BJ (cell line): Measurements from ENCODE around the gene MAMLD1. TPM values are rescaled to one million over a fixed set of nuclear protein-coding genes. Genes with fewer than 3 reads are reported as not detected.

Source experiments
- CTCF ChIA-PET: fragments of 350-600 bp; formaldehyde crosslinking; extraction: SDS; loops from one replicate; lab custom pipeline; 2021; ENCODE audit warnings: antibody characterized with exemption, inconsistent platforms; lab: Yijun Ruan, JAX
- POLR2A ChIA-PET: fragments of 300-600 bp; sonication (Branson Sonifier 250); formaldehyde crosslinking; extraction: SDS; loops from one replicate; lab custom pipeline; 2021; ENCODE audit warnings: antibody characterized with exemption; lab: Charles Lee
- DNase-seq: peaks from one replicate; pipeline ENCODE4 v3.0.0-alpha.2; 2011; ENCODE audit warnings: low read depth
- H3K27me3 ChIP-seq: 2 replicates; pipeline ENCODE4 v1.6.0; 2011; ENCODE audit warnings: low read length; ENCODE audit not compliant: control insufficient read depth, insufficient read depth
- H3K36me3 ChIP-seq: 2 replicates; pipeline ENCODE4 v1.5.1; 2011; ENCODE audit warnings: low read length; ENCODE audit not compliant: control insufficient read depth, insufficient read depth
- H3K4me3 ChIP-seq: 2 replicates; pipeline ENCODE4 v1.5.1; 2011; ENCODE audit warnings: low read depth, mild to moderate bottlenecking, control low read depth, low read length
- polyA plus RNA-seq: library from polyadenylated mRNA; depleted of rRNA; stranded (reverse); fragments of >200 nt; gene quantifications from 2 replicates; pipeline ENCODE4 v1.2.3, GENCODE V29; 2011
- TF ChIP-seq, protein P1 (sequence below): IDR thresholded peaks from 2 replicates; pipeline ENCODE4 v1.5.1; 2011; ENCODE audit warnings: low read depth, mild to moderate bottlenecking, control low read depth, inconsistent platforms, low read length, moderate library complexity; ENCODE audit not compliant: insufficient read depth

The MAMLD1 gene
- polyA plus RNA-seq, 1 experiment: 3.9 TPM

- peaks cover 2% of the 10 kb centered on the region; the same call in 1 of the 2 replicates for H3K36me3 ChIP-seq
- H3K27me3 ChIP-seq: no peaks in the 10 kb centered on the region
- ChIA-PET CTCF (interaction anchor here (0.7 to 2.8 kb wide), 2 partner anchors 19 to 118 kb away, joined by 3 to 11 read pairs; no protein-coding TSS in a partner anchor), POLR2A (no interaction called here)
- TF ChIP-seq, protein P1, sequence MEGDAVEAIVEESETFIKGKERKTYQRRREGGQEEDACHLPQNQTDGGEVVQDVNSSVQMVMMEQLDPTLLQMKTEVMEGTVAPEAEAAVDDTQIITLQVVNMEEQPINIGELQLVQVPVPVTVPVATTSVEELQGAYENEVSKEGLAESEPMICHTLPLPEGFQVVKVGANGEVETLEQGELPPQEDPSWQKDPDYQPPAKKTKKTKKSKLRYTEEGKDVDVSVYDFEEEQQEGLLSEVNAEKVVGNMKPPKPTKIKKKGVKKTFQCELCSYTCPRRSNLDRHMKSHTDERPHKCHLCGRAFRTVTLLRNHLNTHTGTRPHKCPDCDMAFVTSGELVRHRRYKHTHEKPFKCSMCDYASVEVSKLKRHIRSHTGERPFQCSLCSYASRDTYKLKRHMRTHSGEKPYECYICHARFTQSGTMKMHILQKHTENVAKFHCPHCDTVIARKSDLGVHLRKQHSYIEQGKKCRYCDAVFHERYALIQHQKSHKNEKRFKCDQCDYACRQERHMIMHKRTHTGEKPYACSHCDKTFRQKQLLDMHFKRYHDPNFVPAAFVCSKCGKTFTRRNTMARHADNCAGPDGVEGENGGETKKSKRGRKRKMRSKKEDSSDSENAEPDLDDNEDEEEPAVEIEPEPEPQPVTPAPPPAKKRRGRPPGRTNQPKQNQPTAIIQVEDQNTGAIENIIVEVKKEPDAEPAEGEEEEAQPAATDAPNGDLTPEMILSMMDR: no peak
- no peak for DNase-seq
- no peak overlapping the region for H3K4me3 ChIP-seq
These were observed 120.4 kb downstream of the MAMLD1 start for GRCh38 chrX:150483356-150483985.

GRCh38 chrX:150486011-150486410 lies 122.9 kb downstream of the MAMLD1 start:
- Histone ChIP-seq H3K4me3 (no peak overlapping the region), H3K27me3 (no peaks in the 10 kb centered on the region), H3K36me3 (no peaks in the 10 kb centered on the region)
- TF ChIP-seq, protein P1: peak; percentile 62
- ChIA-PET POLR2A (no interaction called here), CTCF (interaction anchor here (0.6 to 3.5 kb wide), 6 partner anchors 12 to 546 kb away, joined by 3 to 21 read pairs (median 3); no protein-coding TSS in a partner anchor)
- no peak for DNase-seq

DNA sequence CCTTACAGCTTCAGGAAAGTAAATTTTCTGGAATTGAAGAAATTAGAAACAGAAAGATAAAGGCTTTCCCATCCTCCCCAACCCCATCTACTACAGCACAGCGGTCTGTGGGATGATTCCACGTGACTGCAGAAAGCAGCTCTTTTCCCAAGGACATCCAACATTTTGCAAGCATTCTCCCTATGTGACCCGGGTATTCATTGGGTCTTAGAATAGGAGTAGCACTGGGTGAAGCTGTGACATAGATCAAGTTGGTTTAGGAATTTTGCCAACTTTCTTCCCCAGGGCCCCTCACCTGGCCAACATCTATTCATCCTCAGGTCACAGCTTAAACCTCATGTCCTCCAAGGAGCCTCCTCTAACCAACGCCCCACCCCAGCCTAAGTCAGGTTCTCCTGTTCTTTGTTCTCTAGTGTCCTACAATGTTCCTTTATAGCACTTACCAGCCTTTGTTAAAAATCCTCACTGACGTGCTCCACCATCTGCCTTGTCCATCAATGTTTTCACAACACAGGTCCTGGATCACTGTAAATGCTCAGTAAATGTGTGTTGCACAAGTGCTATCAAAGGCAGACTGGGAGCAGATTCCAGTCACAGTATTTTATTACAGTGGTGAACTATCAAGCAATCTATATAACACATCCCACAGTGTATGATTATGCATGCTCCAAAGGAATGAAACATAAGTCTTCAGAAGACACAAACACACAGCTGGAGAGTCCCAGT lies 124.4 kb downstream of the MAMLD1 start:
- Histone ChIP-seq H3K4me3 (no peak overlapping the region), H3K27me3 (no peaks in the 10 kb centered on the region), H3K36me3 (no peaks in the 10 kb centered on the region; the same call in 1 of the 2 replicates)
- CTCF ChIA-PET: interaction anchor here (0.9 to 3.5 kb wide), 5 partner anchors 10 to 533 kb away, joined by 3 to 21 read pairs (median 4); no protein-coding TSS in a partner anchor
- TF ChIP-seq, protein P1: no peak
- DNase-seq: no peak
- POLR2A ChIA-PET: no interaction called here

DNA sequence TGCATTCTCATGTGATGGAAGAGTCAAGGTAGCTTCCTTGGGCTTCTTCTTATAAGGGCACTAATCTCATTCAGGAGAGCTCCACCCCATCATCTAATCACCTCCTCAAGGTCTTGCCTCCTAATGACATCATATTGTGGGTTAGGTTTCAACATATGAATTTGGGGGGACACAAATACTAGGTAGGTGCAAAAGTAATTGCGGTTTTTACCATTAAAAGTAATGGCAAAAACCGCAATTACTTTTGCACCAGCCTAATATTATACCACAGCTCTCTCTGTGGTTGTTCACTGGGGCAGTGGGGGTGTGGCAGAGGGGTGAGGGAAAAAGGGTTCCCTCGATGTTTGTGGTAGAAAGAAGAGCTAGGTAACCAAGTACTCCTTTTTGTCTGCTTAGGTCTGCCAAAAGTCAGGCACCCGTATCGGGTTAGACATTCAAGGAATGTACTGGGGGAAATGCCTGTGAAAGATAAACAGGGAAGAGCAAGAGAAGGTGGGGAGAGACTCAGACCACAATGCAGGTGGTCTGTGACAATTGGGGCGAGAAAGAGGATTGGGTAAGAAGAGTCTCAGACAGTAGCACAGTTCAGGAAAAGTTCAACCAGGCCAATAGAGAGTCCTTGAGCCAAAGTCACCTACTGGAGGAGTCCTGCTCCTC lies 126.4 kb downstream of the MAMLD1 start:
- no peak for DNase-seq
- Histone ChIP-seq H3K4me3 (no peak overlapping the region), H3K36me3 (no peaks in the 10 kb centered on the region; the same call in 1 of the 2 replicates), H3K27me3 (no peaks in the 10 kb centered on the region)
- ChIA-PET POLR2A (no interaction called here), CTCF (interaction anchor here (1.5 kb wide), 1 partner anchor 11 kb away, joined by 5 read pairs; no protein-coding TSS in a partner anchor)
- TF ChIP-seq, protein P1: no peak

DNA sequence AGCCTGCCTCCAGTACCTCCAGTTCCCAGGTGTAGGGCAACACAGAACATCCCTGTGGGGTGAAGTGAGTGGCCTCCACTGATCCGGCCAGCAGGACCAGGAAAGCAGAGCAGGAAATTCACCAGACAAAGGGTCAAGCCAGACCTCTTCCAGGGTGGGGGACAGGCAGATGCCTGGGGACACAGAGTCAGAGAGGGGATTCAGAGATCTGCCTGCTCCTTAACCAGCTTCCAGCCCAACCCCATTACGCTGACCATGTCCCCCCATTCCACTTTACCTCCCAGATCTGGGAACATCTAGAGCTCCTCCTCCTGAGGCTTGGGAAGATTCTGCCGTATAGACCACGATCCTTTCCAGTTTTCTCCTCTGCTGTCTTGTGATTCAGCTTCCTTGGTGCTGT lies 132.4 kb downstream of the MAMLD1 start:
- CTCF ChIA-PET: no interaction called here
- TF ChIP-seq, protein P1: no peak
- no peak overlapping the region for H3K4me3 ChIP-seq
- no peaks in the 10 kb centered on the region for H3K27me3 ChIP-seq
- no peaks in the 10 kb centered on the region; the same call in 1 of the 2 replicates for H3K36me3 ChIP-seq
- no peak for DNase-seq
- POLR2A ChIA-PET: no interaction called here
